ENCODE results near the gene KIRREL3. TPM values are rescaled to one million over a fixed set of nuclear protein-coding genes. Genes with fewer than 3 reads are reported as not detected.
A peak's percentile ranks its signal among the peaks of the same experiment; 100 is the strongest.

KIRREL3 gene
- total and polyA plus RNA-seq, 5 donors from 2014 or later, result not detected

DNA sequence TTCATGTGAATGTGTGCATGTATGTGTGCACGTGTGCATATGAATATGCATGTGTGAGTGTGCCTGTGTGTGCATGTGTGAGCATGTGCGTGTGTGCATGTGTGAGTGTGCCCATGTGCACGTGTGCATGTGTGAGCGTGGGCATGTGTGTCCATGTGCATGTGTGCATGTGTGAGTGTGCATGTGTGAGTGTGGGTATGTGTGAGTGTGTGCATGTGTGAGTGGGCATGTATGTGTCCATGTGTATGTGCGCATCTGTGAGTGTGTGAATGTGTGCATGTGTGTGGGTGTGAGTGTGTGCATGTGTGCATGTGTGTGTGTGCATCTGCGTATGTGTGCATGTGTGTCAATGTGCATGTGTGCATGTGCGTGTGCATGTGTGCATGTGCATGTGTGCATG lies 550.4 kb downstream of the KIRREL3 start:
- H3K4me3 ChIP-seq (ENCODE audit: low read depth, low read length), result no peak overlapping the region
- Mint-ChIP-seq H3K9me3 (peaks cover 0 to 7% (median 0%) of the 10 kb centered on the region in 7 donors), H3K27me3 (no peaks in the 10 kb centered on the region), H3K36me3 (no peaks in the 10 kb centered on the region), H3K4me3 (no peak overlapping the region), H3K4me1 (peaks cover 0 to 2% (median 0%) of the 10 kb centered on the region in 4 donors), H3K27ac (no peak overlapping the region)
- H3K4me1 ChIP-seq (ENCODE audit: control insufficient read depth, insufficient read depth, low read length, poor library complexity, severe bottlenecking), result no peaks in the 10 kb centered on the region
- H3K9me3 ChIP-seq (ENCODE audit: control insufficient read depth in 2 of 2, low read length in 2 of 2), result no peaks in the 10 kb centered on the region
- no peaks in the 10 kb centered on the region for H3K36me3 ChIP-seq (ENCODE audit: control insufficient read depth, insufficient read depth, low read length)
- no peak for DNase-seq
- ATAC-seq (ENCODE audit: low read depth in 2 of 2), result no peak
- H3K27me3 ChIP-seq (ENCODE audit: control insufficient read depth, insufficient read depth, low read length), result no peaks in the 10 kb centered on the region
- H3K27ac ChIP-seq (ENCODE audit: insufficient read depth, low read length, poor library complexity, severe bottlenecking), result no peak overlapping the region

- Histone ChIP-seq H3K36me3 (ENCODE audit: control insufficient read depth, insufficient read depth, low read length) (no peaks in the 10 kb centered on the region), H3K4me1 (ENCODE audit: control insufficient read depth, insufficient read depth, low read length, poor library complexity, severe bottlenecking) (peaks cover 4% of the 10 kb centered on the region), H3K9me3 (ENCODE audit: control insufficient read depth in 2 of 2, low read length in 2 of 2) (no peaks in the 10 kb centered on the region), H3K4me3 (ENCODE audit: low read depth, low read length) (no peak overlapping the region), H3K27ac (ENCODE audit: insufficient read depth, low read length, poor library complexity, severe bottlenecking) (no peak overlapping the region), H3K27me3 (ENCODE audit: control insufficient read depth, insufficient read depth, low read length) (no peaks in the 10 kb centered on the region)
- peaks cover 0 to 7% (median 0%) of the 10 kb centered on the region in 7 donors for H3K9me3 Mint-ChIP-seq
- ATAC-seq (ENCODE audit: low read depth in 2 of 2), result no peak
- no peak for DNase-seq
- H3K4me3 Mint-ChIP-seq, result no peak overlapping the region
- no peak overlapping the region for H3K27ac Mint-ChIP-seq
- H3K27me3 Mint-ChIP-seq, result no peaks in the 10 kb centered on the region
- no peaks in the 10 kb centered on the region for H3K36me3 Mint-ChIP-seq
- H3K4me1 Mint-ChIP-seq, result peaks cover 0 to 2% (median 0%) of the 10 kb centered on the region in 4 donors
Measured at GRCh38 chr11:126446581-126446980, 554.0 kb downstream of the KIRREL3 start.

DNA sequence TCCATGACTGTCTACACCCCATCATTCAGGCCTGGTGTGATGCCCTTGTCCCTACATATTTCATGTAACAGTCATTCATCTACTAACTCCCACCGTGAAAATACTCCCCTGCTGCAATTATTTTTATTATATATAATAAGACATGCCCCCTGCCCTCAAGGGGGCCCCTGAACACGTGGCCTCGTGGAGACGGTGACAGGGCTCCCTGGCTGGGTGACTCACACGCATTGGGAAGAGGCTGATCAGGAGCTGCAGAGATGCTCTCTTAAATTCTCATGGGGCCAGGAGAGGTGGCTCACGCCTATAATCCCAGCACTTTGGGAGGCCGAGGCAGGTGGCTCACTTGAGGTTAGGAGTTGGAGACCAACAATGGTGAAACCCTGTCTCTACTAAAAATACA lies 556.5 kb downstream of the KIRREL3 start:
- H3K27ac ChIP-seq (ENCODE audit: insufficient read depth, low read length, poor library complexity, severe bottlenecking), result no peak overlapping the region
- H3K27me3 ChIP-seq (ENCODE audit: control insufficient read depth, insufficient read depth, low read length), result no peaks in the 10 kb centered on the region
- no peak overlapping the region for H3K4me3 Mint-ChIP-seq
- H3K27ac Mint-ChIP-seq, result peak overlapping the region in 1 of 3 donors; percentile 23
- no peak overlapping the region for H3K4me3 ChIP-seq (ENCODE audit: low read depth, low read length)
- no peaks in the 10 kb centered on the region for H3K36me3 Mint-ChIP-seq
- peaks cover 10% of the 10 kb centered on the region for H3K4me1 ChIP-seq (ENCODE audit: control insufficient read depth, insufficient read depth, low read length, poor library complexity, severe bottlenecking)
- no peak for DNase-seq
- peaks cover 0 to 7% (median 6%) of the 10 kb centered on the region in 4 donors for H3K4me1 Mint-ChIP-seq
- ATAC-seq (ENCODE audit: low read depth in 2 of 2), result no peak
- no peaks in the 10 kb centered on the region for H3K9me3 ChIP-seq (ENCODE audit: control insufficient read depth in 2 of 2, low read length in 2 of 2)
- no peaks in the 10 kb centered on the region for H3K9me3 Mint-ChIP-seq
- peaks cover 4% of the 10 kb centered on the region for H3K27me3 Mint-ChIP-seq
- no peaks in the 10 kb centered on the region for H3K36me3 ChIP-seq (ENCODE audit: control insufficient read depth, insufficient read depth, low read length)

DNA sequence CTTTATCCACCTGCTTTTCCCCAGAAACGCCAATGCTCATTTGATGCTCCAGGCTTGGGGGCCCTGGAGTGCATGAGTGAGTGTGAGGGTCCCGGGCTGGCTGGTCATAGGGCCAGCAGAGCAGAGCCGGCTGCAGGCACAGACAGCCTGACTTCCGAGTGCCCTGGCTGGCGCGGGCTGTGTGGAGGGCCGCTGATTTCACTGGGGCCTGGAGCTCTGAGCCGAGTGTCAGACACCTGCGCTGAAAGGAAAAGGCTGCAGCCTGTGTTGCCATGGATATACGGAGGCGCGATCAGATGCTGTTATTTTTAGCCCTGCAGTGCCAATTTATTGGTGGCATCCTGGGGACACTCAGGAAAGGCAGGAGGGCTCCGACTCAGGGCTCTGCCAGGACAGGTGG lies 557.5 kb downstream of the KIRREL3 start:
- H3K27me3 Mint-ChIP-seq, result peaks cover 4% of the 10 kb centered on the region
- H3K4me1 Mint-ChIP-seq, result peaks cover 0 to 7% (median 6%) of the 10 kb centered on the region in 4 donors

GRCh38 chr11:126440792-126441514 lies 559.6 kb downstream of the KIRREL3 start:
- ATAC-seq (ENCODE audit: low read depth in 2 of 2) (peak; percentile 49 to 53), DNase-seq (peak; percentile 55 to 67 (median 66))
- H3K27ac ChIP-seq (ENCODE audit: insufficient read depth, low read length, poor library complexity, severe bottlenecking), result no peak overlapping the region
- Mint-ChIP-seq H3K4me3 (no peak overlapping the region), H3K9me3 (no peaks in the 10 kb centered on the region), H3K27me3 (peaks cover 4% of the 10 kb centered on the region), H3K27ac (no peak overlapping the region), H3K4me1 (peaks cover 0 to 7% (median 6%) of the 10 kb centered on the region in 4 donors), H3K36me3 (no peaks in the 10 kb centered on the region)
- no peaks in the 10 kb centered on the region for H3K36me3 ChIP-seq (ENCODE audit: control insufficient read depth, insufficient read depth, low read length)
- H3K4me1 ChIP-seq (ENCODE audit: control insufficient read depth, insufficient read depth, low read length, poor library complexity, severe bottlenecking), result peaks cover 10% of the 10 kb centered on the region
- H3K9me3 ChIP-seq (ENCODE audit: control insufficient read depth in 2 of 2, low read length in 2 of 2), result no peaks in the 10 kb centered on the region
- no peaks in the 10 kb centered on the region for H3K27me3 ChIP-seq (ENCODE audit: control insufficient read depth, insufficient read depth, low read length)
- H3K4me3 ChIP-seq (ENCODE audit: low read depth, low read length), result no peak overlapping the region

More for the DNA sequence above, 557.5 kb downstream of the KIRREL3 start:
- ATAC-seq (ENCODE audit: low read depth in 2 of 2) (no peak), DNase-seq (no peak)
- Histone ChIP-seq H3K27me3 (ENCODE audit: control insufficient read depth, insufficient read depth, low read length) (no peaks in the 10 kb centered on the region), H3K4me1 (ENCODE audit: control insufficient read depth, insufficient read depth, low read length, poor library complexity, severe bottlenecking) (peaks cover 10% of the 10 kb centered on the region), H3K4me3 (ENCODE audit: low read depth, low read length) (no peak overlapping the region), H3K27ac (ENCODE audit: insufficient read depth, low read length, poor library complexity, severe bottlenecking) (no peak overlapping the region), H3K36me3 (ENCODE audit: control insufficient read depth, insufficient read depth, low read length) (no peaks in the 10 kb centered on the region), H3K9me3 (ENCODE audit: control insufficient read depth in 2 of 2, low read length in 2 of 2) (no peaks in the 10 kb centered on the region)
- H3K4me3 Mint-ChIP-seq, result no peak overlapping the region
- no peak overlapping the region for H3K27ac Mint-ChIP-seq
- H3K36me3 Mint-ChIP-seq, result no peaks in the 10 kb centered on the region
- H3K9me3 Mint-ChIP-seq, result no peaks in the 10 kb centered on the region

- no peaks in the 10 kb centered on the region for H3K9me3 ChIP-seq (ENCODE audit: control insufficient read depth in 2 of 2, low read length in 2 of 2)
- H3K27me3 ChIP-seq (ENCODE audit: control insufficient read depth, insufficient read depth, low read length), result no peaks in the 10 kb centered on the region
- H3K4me3 Mint-ChIP-seq, result no peak overlapping the region
- H3K36me3 ChIP-seq (ENCODE audit: control insufficient read depth, insufficient read depth, low read length), result no peaks in the 10 kb centered on the region
- H3K27ac ChIP-seq (ENCODE audit: insufficient read depth, low read length, poor library complexity, severe bottlenecking), result no peak overlapping the region
- H3K4me1 Mint-ChIP-seq, result peaks cover 0 to 7% (median 6%) of the 10 kb centered on the region in 4 donors
- H3K4me1 ChIP-seq (ENCODE audit: control insufficient read depth, insufficient read depth, low read length, poor library complexity, severe bottlenecking), result peaks cover 10% of the 10 kb centered on the region
- DNase-seq (no peak), ATAC-seq (ENCODE audit: low read depth in 2 of 2) (no peak)
- peaks cover 4% of the 10 kb centered on the region for H3K27me3 Mint-ChIP-seq
- peak overlapping the region in 1 of 3 donors; percentile 38 for H3K27ac Mint-ChIP-seq
- H3K4me3 ChIP-seq (ENCODE audit: low read depth, low read length), result no peak overlapping the region
- no peaks in the 10 kb centered on the region for H3K9me3 Mint-ChIP-seq
- H3K36me3 Mint-ChIP-seq, result no peaks in the 10 kb centered on the region
Measured at GRCh38 chr11:126440276-126440675, 560.3 kb downstream of the KIRREL3 start.

GRCh38 chr11:126438691-126439090 lies 561.9 kb downstream of the KIRREL3 start:
- Histone ChIP-seq H3K36me3 (ENCODE audit: control insufficient read depth, insufficient read depth, low read length) (no peaks in the 10 kb centered on the region), H3K27ac (ENCODE audit: insufficient read depth, low read length, poor library complexity, severe bottlenecking) (no peak overlapping the region), H3K4me1 (ENCODE audit: control insufficient read depth, insufficient read depth, low read length, poor library complexity, severe bottlenecking) (peaks cover 10% of the 10 kb centered on the region), H3K27me3 (ENCODE audit: control insufficient read depth, insufficient read depth, low read length) (no peaks in the 10 kb centered on the region), H3K9me3 (ENCODE audit: control insufficient read depth in 2 of 2, low read length in 2 of 2) (no peaks in the 10 kb centered on the region), H3K4me3 (ENCODE audit: low read depth, low read length) (no peak overlapping the region)
- H3K9me3 Mint-ChIP-seq, result no peaks in the 10 kb centered on the region
- H3K27me3 Mint-ChIP-seq, result peaks cover 4% of the 10 kb centered on the region
- H3K27ac Mint-ChIP-seq, result peak overlapping the region in 1 of 3 donors; percentile 34
- DNase-seq (no peak), ATAC-seq (ENCODE audit: low read depth in 2 of 2) (no peak)
- no peak overlapping the region for H3K4me3 Mint-ChIP-seq
- peaks cover 0 to 7% (median 6%) of the 10 kb centered on the region in 4 donors for H3K4me1 Mint-ChIP-seq
- H3K36me3 Mint-ChIP-seq, result no peaks in the 10 kb centered on the region

- ATAC-seq (ENCODE audit: low read depth in 2 of 2) (no peak), DNase-seq (no peak)
- no peak overlapping the region for H3K27ac Mint-ChIP-seq
- Histone ChIP-seq H3K4me1 (ENCODE audit: control insufficient read depth, insufficient read depth, low read length, poor library complexity, severe bottlenecking) (peaks cover 10% of the 10 kb centered on the region), H3K27ac (ENCODE audit: insufficient read depth, low read length, poor library complexity, severe bottlenecking) (no peak overlapping the region), H3K9me3 (ENCODE audit: control insufficient read depth in 2 of 2, low read length in 2 of 2) (no peaks in the 10 kb centered on the region), H3K4me3 (ENCODE audit: low read depth, low read length) (no peak overlapping the region), H3K36me3 (ENCODE audit: control insufficient read depth, insufficient read depth, low read length) (no peaks in the 10 kb centered on the region), H3K27me3 (ENCODE audit: control insufficient read depth, insufficient read depth, low read length) (no peaks in the 10 kb centered on the region)
- peaks cover 4% of the 10 kb centered on the region for H3K27me3 Mint-ChIP-seq
- no peaks in the 10 kb centered on the region for H3K9me3 Mint-ChIP-seq
- no peak overlapping the region for H3K4me3 Mint-ChIP-seq
- H3K4me1 Mint-ChIP-seq, result peaks cover 0 to 7% (median 6%) of the 10 kb centered on the region in 4 donors
- H3K36me3 Mint-ChIP-seq, result no peaks in the 10 kb centered on the region
Measured at GRCh38 chr11:126438272-126438671, 562.3 kb downstream of the KIRREL3 start.
